ENCODE results near the gene THPO.
"Not testable (repeated sequence)": the region's sequence is repeated elsewhere in the genome, so short reads cannot be mapped to it uniquely, and the experiment has no call there.

DNA sequence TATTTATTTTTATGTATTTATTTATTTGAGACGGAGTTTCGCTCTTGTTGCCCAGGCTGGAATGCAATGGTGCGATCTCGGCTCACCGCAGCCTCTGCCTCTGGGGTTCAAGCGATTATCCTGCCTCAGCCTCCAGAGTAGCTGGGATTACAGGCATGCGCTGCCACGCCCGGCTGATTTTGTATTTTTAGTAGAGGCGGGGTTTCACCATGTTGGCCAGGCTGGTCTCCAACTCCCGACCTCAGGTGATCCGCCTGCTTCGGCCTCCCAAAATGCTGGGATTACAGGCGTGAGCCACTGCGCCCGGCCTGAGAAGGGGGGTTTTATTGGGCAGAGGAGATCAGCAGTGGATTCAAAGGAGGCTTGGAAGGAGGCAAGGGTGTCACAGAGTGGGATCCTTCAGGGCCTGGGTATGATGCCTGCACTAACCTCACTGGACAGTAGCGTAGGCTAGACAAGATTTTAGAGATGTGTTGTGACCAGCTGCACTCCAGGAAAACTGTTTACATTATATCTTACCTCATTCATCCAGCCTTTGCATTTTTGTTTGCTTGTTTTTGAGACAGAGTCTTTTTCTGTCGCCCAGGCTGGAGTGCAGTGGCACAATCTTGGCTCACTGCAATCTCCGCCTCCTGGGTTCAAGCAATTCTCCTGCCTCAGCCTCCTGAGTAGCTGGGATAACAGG, 38.4 kb downstream of the THPO start:
- TF ChIP-seq POLR2AphosphoS5, POLR2A (IDR thresholded peaks at IDR 0.05): not testable (repeated sequence)
- TF ChIP-seq, protein P1, sequence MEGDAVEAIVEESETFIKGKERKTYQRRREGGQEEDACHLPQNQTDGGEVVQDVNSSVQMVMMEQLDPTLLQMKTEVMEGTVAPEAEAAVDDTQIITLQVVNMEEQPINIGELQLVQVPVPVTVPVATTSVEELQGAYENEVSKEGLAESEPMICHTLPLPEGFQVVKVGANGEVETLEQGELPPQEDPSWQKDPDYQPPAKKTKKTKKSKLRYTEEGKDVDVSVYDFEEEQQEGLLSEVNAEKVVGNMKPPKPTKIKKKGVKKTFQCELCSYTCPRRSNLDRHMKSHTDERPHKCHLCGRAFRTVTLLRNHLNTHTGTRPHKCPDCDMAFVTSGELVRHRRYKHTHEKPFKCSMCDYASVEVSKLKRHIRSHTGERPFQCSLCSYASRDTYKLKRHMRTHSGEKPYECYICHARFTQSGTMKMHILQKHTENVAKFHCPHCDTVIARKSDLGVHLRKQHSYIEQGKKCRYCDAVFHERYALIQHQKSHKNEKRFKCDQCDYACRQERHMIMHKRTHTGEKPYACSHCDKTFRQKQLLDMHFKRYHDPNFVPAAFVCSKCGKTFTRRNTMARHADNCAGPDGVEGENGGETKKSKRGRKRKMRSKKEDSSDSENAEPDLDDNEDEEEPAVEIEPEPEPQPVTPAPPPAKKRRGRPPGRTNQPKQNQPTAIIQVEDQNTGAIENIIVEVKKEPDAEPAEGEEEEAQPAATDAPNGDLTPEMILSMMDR (IDR thresholded peaks at IDR 0.05) = not testable (repeated sequence)

All from stomach (tissue), 4 donors.